Adipose tissue (tissue), 3 donors: ENCODE data around the gene CHKA. TPM values are rescaled to one million over a fixed set of nuclear protein-coding genes. Genes with fewer than 3 reads are reported as not detected.
"Not testable (repeated sequence)": the region's sequence is repeated elsewhere in the genome, so short reads cannot be mapped to it uniquely, and the experiment has no call there.

Experiments used
- H3K27ac ChIP-seq: one replicate; pipeline ENCODE4 v1.5.1; 2013; ENCODE audit warnings: low read depth, low read length
- WGBS, 3 donors: extraction: QIAGEN DNeasy Blood & Tissue Kit; methylation state at CpG; one replicate each; pipeline ENCODE4 v1.1.7; 2013; 5-methylcytosine and 5-hydroxymethylcytosine counted together
- polyA plus RNA-seq, 3 donors: library from polyadenylated mRNA; stranded (reverse); fragments of 200-250 nt; gene quantifications; one replicate each; pipeline ENCODE4 v1.2.3, GENCODE V29; 2013
- donor health status: healthy with polysubstance abuse.
- donor health status: Bipolar disorder and iron deficiency.
- donor health status: healthy.

The CHKA gene
- polyA plus RNA-seq, 3 donors = 14.3 to 16.4 (median 16.0) TPM

- WGBS, 3 donors = 48 to 89% (median 84%) methylated on average over 9 of the region's 9 CpGs
- H3K27ac ChIP-seq = no peak overlapping the region
Measured at GRCh38 chr11:68122936-68123539, 1.9 kb upstream of the CHKA start.

- 1 to 3% (median 1%) methylated on average over 30 to 67 of the region's 73 CpGs for WGBS, 3 donors
- peak overlapping the region; percentile 69 for H3K27ac ChIP-seq
Measured at GRCh38 chr11:68120273-68121066, 718 bp downstream of the CHKA start.

DNA sequence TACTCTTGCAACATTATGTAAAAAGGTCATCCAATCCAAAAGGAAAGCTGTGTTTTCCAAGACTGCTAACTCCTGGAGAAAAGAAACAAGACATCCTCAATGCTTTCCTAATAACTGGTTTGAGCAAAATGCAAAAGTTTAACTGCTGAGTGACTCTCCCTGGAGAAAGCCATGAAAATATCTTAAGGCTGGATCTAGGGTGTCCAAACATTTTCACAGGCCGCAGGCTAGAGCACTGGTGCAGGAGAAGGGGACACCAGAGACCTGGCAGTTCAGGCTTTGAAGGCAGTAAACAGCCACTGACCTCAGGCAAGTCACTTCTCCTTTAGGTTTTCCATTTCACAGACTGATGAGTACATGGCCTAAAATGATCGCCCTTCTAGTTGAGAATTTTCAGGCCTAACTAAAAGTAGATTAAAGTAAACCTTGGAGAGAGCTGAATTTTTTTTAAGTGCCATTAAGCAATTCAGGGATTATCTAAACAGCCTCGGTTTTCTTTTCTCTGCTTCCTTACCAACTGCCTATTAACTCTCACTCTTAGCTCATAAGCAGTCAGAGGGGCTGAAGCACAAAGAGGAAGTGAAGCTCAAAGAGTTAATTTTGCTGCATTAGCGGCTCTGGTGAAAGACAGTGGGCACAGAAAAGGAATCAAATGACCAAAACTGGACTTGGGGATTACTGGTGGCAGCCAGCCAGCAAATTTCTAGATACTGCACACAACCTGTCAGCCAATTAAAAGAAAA lies 2.3 kb downstream of the CHKA start:
- 23 to 47% (median 38%) methylated on average over 4 of the region's 4 CpGs for WGBS, 3 donors
- H3K27ac ChIP-seq = peak overlapping the region; percentile 49

GRCh38 chr11:68117853-68118470 lies 3.2 kb downstream of the CHKA start:
- WGBS, 3 donors = 79 to 86% (median 82%) methylated on average over 11 of the region's 11 CpGs
- H3K27ac ChIP-seq = no peak overlapping the region

DNA sequence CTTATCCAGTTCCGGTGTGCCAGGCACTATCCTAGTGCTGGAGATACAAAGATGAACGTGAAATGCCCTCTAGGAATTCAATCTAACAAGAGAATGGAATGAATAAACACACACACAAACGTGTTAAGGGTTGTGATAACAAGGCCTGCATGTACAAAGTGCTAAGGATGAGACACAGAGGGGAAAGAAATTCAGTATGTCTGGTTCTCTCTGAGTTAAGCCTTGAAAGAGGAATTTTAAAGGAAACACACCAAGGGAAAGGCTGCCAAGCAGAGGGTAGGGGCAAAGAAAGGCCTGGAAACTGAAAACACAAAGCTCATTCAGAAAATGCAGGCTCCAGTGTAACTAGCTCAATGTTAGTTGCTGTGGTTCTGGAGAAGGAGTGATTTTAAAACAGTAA lies 4.2 kb downstream of the CHKA start:
- 38 to 89% (median 71%) methylated on average over 3 of the region's 3 CpGs for WGBS, 3 donors
- H3K27ac ChIP-seq = no peak overlapping the region

- no peak overlapping the region for H3K27ac ChIP-seq
- 89 to 95% (median 89%) methylated on average over 7 of the region's 7 CpGs for WGBS, 3 donors
Measured at GRCh38 chr11:68116126-68116525, 5.1 kb downstream of the CHKA start.

DNA sequence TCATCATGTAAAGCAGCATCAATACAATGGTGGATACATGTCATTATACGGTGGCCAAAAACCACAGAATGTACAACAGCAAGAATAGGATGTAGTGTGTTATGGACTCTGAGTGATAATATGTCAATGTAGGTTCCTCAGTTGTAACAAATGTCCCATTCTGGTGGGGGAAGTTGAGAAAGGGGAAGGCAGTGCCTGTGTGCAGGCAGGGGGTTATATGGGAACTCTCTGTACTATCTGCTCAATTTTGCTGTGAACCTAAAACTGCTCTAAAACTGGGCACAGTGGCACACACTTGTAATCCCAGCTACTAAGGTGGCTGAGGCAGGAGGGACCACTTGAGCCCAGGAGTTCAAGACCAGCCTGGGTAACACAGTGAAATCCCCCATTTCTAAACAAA lies 5.9 kb downstream of the CHKA start:
- WGBS, 3 donors = 66 to 78% (median 66%) methylated on average over 1 of the region's 1 CpG
- H3K27ac ChIP-seq = no peak overlapping the region

- H3K27ac ChIP-seq = no peak overlapping the region
- WGBS, 3 donors = 40 to 50% (median 43%) methylated on average over 3 of the region's 3 CpGs
Measured at GRCh38 chr11:68113986-68114385, 7.2 kb downstream of the CHKA start.

DNA sequence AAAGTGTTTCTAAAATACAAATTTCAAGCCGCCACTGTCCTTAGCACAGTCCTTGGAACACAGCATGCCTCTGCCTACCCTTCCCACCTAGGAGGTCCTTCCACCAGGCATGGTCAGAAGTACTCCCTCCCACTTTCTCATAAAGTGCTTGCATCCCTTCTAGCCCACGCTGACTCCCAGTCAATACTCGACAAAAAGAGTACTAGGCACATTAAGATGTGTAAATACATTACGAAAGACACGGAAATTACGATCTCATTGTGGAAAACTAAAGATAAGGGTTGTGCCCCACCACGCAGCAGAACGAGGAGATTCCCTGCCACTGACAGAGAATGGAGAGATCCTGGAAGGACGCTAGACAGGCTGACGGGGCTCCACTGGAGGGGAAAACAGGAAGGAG lies 13.5 kb downstream of the CHKA start:
- no peak overlapping the region for H3K27ac ChIP-seq
- whole genome bisulfite sequencing, 3 donors = 46 to 75% (median 71%) methylated on average over 10 of the region's 10 CpGs

DNA sequence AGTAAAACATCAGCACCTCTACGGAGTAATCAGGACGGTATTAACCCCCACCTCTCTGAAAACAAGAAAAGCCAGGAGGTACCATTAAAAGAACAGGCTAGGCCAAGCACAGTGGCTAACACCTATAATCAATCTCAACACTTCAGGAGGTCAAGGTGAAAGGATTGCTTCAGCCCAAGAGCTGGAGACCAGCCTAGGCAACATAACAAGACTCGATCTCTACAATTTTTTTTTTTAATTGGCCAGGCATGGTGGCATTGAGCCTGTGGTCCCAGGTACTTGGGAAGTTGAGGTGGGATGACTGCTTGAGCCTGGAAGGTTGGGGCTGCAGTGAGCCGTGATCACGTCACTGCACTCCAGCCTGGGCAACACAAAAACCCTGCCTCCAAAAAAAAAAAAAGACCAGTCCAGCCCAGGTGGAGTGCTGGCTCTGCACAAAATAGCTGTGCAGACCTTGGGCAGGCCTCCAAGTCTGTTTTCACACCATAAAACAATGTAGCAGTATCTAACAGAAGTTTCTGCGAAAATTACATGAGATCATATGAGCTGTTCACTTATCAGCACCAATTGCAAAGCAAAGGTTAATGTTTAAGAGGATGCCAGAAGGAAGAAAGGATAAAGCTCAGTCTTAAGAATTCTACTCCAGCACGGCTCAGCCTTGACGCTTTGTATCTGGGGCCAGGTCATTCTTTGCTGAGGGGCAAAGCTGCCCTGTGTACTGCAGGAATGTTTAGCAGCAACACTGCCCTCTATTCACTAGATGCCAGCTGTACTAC lies 14.8 kb downstream of the CHKA start:
- 18 to 68% (median 59%) methylated on average over 8 of the region's 8 CpGs for WGBS, 3 donors

GRCh38 chr11:68099474-68100405 lies 21.4 kb downstream of the CHKA start:
- no peak overlapping the region for H3K27ac ChIP-seq
- 16 to 41% (median 38%) methylated on average over 12 of the region's 12 CpGs for WGBS, 3 donors

More for the DNA sequence above, 14.8 kb downstream of the CHKA start:
- no peak overlapping the region for H3K27ac ChIP-seq

DNA sequence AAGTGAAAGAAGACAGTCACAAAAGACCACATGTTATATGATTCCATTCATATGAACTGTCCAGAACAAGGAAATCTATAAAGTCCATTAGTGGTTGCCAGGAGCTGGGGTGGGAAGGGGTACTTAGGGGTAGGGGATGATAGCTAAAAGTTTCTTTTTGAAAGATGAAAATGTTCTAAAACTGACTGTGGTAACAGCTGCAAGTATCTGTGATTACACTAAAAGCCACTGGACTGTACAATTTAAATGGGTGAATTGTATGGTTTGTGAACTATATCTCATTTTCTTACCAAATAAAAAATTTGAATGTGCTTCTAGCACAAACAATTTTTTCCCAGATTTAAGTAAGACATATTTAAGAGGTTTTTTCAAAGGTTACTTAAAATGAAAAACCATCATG lies 22.1 kb downstream of the CHKA start:
- no peak overlapping the region for H3K27ac ChIP-seq

GRCh38 chr11:68096962-68097361 lies 24.2 kb downstream of the CHKA start:
- H3K27ac ChIP-seq = no peak overlapping the region
- 89 to 95% (median 91%) methylated on average over 8 of the region's 8 CpGs for WGBS, 3 donors

DNA sequence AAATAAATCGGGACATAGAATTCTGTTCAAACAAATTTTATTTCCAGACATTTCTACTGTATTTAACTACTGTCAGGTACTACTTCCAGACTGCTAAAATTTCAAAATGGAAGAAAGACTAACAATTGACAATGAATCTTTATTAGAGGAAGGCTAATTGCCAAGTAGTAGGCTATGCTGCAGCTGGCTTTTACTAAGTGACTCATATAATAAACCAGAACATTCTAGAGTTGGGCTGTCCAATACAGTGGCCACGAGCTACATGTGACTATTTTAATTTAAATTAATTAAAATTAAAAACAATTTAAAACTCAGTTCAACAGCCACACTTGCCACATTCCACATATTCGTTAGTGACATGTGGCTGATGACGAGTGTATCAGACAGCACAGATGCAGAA lies 27.6 kb downstream of the CHKA start:
- WGBS, 3 donors = 71 to 95% (median 94%) methylated on average over 4 of the region's 4 CpGs
- no peak overlapping the region for H3K27ac ChIP-seq

DNA sequence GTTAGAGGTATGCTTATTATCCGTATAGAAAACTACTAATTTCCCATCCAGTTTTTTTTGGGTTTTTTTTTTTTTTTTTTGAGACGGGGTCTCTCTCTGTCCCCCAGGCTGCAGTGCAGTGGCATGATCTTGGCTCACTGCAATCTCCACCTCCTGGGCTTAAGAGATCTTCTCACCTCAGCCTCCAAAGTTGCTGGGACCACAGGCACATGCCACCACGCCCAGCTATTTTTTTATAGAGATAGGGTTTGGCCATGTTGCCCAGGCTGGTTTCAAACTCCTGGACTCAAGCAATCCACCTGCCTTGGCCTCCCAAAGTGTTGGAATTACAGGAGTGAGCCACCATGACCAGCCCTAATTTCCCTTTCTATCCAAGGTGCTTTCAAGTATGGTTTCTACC lies 28.2 kb downstream of the CHKA start:
- H3K27ac ChIP-seq = not testable (repeated sequence)
- 86 to 96% (median 95%) methylated on average over 3 of the region's 3 CpGs for WGBS, 3 donors

DNA sequence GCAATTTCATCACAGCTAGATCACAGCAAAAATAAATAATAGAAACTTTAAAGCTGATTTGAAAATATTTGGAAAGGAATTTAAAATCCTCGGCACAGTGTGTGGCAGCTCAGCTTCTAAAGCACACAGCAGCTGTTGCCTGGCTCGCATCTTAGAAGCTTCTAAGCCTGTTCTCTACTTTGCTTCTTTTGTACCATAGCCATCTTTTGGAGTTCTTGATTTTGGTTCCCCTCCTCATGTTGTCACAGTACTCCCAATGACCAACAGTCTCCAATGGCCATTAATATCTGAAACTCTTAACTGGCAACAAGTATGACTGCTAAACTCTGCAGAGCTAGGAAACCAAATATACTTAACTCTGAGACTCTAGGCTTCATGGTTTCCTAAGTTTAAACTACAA lies 28.8 kb downstream of the CHKA start:
- H3K27ac ChIP-seq = no peak overlapping the region
- 75 to 97% (median 94%) methylated on average over 2 of the region's 2 CpGs for WGBS, 3 donors

GRCh38 chr11:68090706-68091105 lies 30.5 kb downstream of the CHKA start:
- no peak overlapping the region for H3K27ac ChIP-seq
- WGBS, 3 donors = 28 to 39% (median 36%) methylated on average over 6 of the region's 6 CpGs
